ENCODE results near the gene UPK3BL2.
"Not testable (repeated sequence)": the region's sequence is repeated elsewhere in the genome, so short reads cannot be mapped to it uniquely, and the experiment has no call there.

Gene UPK3BL2

GRCh38 chr7:102493220-102493935, 50.1 kb downstream of the UPK3BL2 start:
- not testable (repeated sequence) for DNase-seq

- DNase-seq, result not testable (repeated sequence)
Observed at GRCh38 chr7:102490529-102491075, 52.9 kb downstream of the UPK3BL2 start.
